GM10266 (cell line): Measurements from ENCODE around the gene DDX17.

ENCODE experiments used
- DNase-seq: peaks from one replicate; pipeline ENCODE4 v3.0.0; 2012; ENCODE audit errors: extremely low spot score
- TF ChIP-seq, protein P1 (sequence below): IDR thresholded peaks from 2 replicates; pipeline ENCODE4 v1.5.1; 2012; ENCODE audit warnings: mild to moderate bottlenecking, low read depth; ENCODE audit not compliant: control insufficient read depth, insufficient read depth; ENCODE audit errors: missing control alignments

Gene DDX17

GRCh38 chr22:38504731-38505540 is 1.2 kb downstream of the DDX17 start:
- TF ChIP-seq, protein P1, sequence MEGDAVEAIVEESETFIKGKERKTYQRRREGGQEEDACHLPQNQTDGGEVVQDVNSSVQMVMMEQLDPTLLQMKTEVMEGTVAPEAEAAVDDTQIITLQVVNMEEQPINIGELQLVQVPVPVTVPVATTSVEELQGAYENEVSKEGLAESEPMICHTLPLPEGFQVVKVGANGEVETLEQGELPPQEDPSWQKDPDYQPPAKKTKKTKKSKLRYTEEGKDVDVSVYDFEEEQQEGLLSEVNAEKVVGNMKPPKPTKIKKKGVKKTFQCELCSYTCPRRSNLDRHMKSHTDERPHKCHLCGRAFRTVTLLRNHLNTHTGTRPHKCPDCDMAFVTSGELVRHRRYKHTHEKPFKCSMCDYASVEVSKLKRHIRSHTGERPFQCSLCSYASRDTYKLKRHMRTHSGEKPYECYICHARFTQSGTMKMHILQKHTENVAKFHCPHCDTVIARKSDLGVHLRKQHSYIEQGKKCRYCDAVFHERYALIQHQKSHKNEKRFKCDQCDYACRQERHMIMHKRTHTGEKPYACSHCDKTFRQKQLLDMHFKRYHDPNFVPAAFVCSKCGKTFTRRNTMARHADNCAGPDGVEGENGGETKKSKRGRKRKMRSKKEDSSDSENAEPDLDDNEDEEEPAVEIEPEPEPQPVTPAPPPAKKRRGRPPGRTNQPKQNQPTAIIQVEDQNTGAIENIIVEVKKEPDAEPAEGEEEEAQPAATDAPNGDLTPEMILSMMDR = no peak
- DNase-seq = peak; percentile 55

GRCh38 chr22:38503021-38503420 is 3.1 kb downstream of the DDX17 start:
- TF ChIP-seq, protein P1 = no peak
- DNase-seq = no peak

- DNase-seq = no peak
- TF ChIP-seq, protein P1 = no peak
Observed at GRCh38 chr22:38501797-38502672, 4.1 kb downstream of the DDX17 start.

DNA sequence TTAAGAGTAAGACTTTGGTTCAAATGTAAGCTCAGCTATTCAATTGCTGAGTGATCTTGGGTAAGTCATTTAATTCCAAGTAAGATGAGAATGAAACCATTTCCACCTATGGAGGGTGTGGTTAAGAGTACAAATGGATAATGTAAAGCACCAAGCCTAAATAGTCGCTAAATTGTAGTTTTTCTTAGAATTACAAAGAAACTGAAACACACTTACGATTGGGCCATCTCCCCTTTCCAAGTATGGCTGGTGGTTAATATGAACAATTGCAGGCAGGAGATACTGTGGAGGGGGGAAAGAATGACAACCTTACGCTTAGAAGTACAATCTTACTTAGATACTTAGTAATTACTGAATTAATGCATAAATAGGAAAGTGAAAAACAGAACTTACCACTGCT is 8.2 kb downstream of the DDX17 start:
- TF ChIP-seq, protein P1 = no peak

DNA sequence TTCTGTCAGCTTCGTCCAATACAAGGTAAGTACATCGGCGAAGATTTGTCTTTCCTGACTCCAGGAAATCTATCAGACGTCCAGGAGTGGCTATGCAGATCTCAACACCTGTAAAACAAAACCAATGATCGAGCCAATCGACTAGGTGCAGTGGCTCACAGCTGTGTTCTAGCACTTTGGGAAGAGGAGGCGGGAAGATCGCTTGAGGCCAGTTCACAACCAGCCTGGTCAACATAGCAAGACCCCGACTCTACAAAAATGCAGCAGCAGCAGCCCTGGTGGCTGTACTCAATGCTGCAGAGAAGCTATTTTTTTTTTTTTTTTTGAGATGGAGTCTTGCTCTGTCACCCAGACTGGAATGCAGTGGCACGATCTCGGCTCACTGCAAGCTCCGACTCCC is 11.2 kb downstream of the DDX17 start:
- no peak for DNase-seq
- TF ChIP-seq, protein P1 = no peak

More for the DNA sequence above, 8.2 kb downstream of the DDX17 start:
- no peak for DNase-seq

- DNase-seq = no peak
- TF ChIP-seq, protein P1 = no peak
Observed at GRCh38 chr22:38494498-38494897, 11.6 kb downstream of the DDX17 start.

DNA sequence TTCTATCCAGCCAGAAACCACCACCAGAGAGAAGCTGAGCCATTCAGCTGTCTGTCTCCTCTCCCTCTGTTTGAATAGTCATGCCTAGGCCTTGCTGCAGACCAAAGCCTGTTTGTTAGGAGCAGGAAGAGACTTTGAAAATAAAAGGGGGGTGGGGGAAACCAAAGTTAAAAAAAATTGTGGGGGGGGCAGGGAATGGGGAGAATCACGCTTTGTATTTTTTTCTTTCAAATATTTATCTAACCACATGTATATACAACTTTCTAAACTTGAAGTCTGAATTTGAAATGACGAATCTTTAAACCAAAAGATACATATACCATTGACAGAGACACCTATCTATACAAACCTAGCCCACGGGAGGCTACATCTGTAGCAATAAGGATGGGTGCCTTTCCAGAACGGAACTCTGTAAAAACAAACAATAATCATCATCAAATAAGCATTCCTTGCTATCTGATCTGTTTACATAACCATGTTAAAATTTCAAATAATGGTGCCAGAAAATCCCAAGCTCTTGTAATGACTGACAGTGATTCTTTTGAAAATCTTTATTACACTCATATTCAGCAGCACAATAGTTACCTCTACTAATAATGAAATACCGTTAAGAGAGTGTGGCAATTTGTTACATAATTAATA is 14.3 kb downstream of the DDX17 start:
- TF ChIP-seq, protein P1 = no peak
- no peak for DNase-seq
